ENCODE data around the gene HIBADH. TPM values are rescaled to one million over a fixed set of nuclear protein-coding genes. Genes with fewer than 3 reads are reported as not detected.

HIBADH gene
- total and polyA plus RNA-seq, 10 of the 15 experiments (the other 5 are each of a cell fraction or from before 2014, with no cell fraction given) = 8.7 to 36.1 (median 18.6) TPM

DNA sequence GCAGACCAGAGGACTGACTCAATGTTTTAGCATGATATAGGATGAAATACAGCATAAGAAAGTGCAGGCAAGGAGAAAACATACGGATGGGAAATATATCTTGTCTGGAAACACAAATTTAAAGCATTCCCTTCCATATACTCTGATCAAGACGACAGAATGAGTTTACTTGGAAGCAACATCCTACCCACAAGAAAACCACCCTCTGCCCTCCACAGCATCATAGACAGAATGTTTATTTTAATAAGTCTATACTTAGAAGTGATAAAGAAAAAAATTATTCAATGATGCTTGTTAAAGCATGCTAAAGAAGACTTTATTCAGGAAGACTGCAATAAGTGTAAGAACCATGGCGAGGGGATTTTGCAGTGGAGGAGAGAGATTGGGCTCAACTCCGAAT lies 32.4 kb upstream of the HIBADH start:
- Histone ChIP-seq H3K9me3 (replicated peaks; ENCODE audit: control insufficient read depth, insufficient read depth, low read length) (no peaks in the 10 kb centered on the region), H3K4me1 (ENCODE audit: control insufficient read depth, insufficient read depth, low read length) (no peaks in the 10 kb centered on the region), H4K20me1 (ENCODE audit: control insufficient read depth, insufficient read depth) (no peaks in the 10 kb centered on the region), H3K79me2 (ENCODE audit: control insufficient read depth, insufficient read depth, low read length) (no peaks in the 10 kb centered on the region), H2AFZ (ENCODE audit: control insufficient read depth, low read depth, low read length) (no peak overlapping the region), H3K4me2 (ENCODE audit: control insufficient read depth, insufficient read depth) (no peak overlapping the region), H3K27ac (ENCODE audit: control insufficient read depth, insufficient read depth) (no peak overlapping the region), H3K9ac (ENCODE audit: control insufficient read depth, insufficient read depth, low read length) (no peak overlapping the region), H3K36me3 (ENCODE audit: control insufficient read depth in 2 of 2, insufficient read depth in 2 of 2, low read length in 1 of 2) (no peaks in the 10 kb centered on the region), H3K4me3 (no peak overlapping the region), H3K27me3 (replicated peaks in 1 of 2; ENCODE audit: control insufficient read depth in 2 of 2, insufficient read depth in 2 of 2, low read length in 1 of 2) (no peaks in the 10 kb centered on the region)
- in situ Hi-C loops (cut with MboI) = no loop called here
- ATAC-seq (no peak), DNase-seq (ENCODE audit: low read depth, low spot score) (no peak), FAIRE-seq (no peak)
- no peak for TF ChIP-seq POU2F2 (IDR thresholded peaks at IDR 0.05; ENCODE audit: borderline replicate concordance, low read depth, low read length)
- TF ChIP-seq POLR2A (IDR thresholded peaks at IDR 0.05; ENCODE audit: low read depth, low read length) = no peak
- TF ChIP-seq, protein P1, sequence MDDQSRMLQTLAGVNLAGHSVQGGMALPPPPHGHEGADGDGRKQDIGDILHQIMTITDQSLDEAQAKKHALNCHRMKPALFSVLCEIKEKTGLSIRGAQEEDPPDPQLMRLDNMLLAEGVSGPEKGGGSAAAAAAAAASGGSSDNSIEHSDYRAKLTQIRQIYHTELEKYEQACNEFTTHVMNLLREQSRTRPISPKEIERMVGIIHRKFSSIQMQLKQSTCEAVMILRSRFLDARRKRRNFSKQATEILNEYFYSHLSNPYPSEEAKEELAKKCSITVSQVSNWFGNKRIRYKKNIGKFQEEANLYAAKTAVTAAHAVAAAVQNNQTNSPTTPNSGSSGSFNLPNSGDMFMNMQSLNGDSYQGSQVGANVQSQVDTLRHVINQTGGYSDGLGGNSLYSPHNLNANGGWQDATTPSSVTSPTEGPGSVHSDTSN (IDR thresholded peaks at IDR 0.05; ENCODE audit: insufficient replicate concordance, low read depth, low read length) = no peak
- no peak for TF ChIP-seq NFYA (IDR thresholded peaks at IDR 0.05; ENCODE audit: borderline replicate concordance, low read depth, low read length)
- no peak for TF ChIP-seq SRF (IDR thresholded peaks at IDR 0.05; ENCODE audit: low read depth in 2 of 2, low read length in 2 of 2)
- TF ChIP-seq, protein P2, sequence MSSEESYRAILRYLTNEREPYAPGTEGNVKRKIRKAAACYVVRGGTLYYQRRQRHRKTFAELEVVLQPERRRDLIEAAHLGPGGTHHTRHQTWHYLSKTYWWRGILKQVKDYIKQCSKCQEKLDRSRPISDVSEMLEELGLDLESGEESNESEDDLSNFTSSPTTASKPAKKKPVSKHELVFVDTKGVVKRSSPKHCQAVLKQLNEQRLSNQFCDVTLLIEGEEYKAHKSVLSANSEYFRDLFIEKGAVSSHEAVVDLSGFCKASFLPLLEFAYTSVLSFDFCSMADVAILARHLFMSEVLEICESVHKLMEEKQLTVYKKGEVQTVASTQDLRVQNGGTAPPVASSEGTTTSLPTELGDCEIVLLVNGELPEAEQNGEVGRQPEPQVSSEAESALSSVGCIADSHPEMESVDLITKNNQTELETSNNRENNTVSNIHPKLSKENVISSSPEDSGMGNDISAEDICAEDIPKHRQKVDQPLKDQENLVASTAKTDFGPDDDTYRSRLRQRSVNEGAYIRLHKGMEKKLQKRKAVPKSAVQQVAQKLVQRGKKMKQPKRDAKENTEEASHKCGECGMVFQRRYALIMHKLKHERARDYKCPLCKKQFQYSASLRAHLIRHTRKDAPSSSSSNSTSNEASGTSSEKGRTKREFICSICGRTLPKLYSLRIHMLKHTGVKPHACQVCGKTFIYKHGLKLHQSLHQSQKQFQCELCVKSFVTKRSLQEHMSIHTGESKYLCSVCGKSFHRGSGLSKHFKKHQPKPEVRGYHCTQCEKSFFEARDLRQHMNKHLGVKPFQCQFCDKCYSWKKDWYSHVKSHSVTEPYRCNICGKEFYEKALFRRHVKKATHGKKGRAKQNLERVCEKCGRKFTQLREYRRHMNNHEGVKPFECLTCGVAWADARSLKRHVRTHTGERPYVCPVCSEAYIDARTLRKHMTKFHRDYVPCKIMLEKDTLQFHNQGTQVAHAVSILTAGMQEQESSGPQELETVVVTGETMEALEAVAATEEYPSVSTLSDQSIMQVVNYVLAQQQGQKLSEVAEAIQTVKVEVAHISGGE (CRISPR knock-in tag; IDR thresholded peaks at IDR 0.05) = no peak
- TF ChIP-seq TAF1 (IDR thresholded peaks at IDR 0.05; ENCODE audit: borderline replicate concordance, low read depth, low read length) = no peak
- no peak for TF ChIP-seq RCOR1 (conservative IDR thresholded peaks at IDR 0.05; ENCODE audit: low read depth, low read length)
- no peak for TF ChIP-seq YY1 (IDR thresholded peaks at IDR 0.05; ENCODE audit: low read depth, low read length)
- TF ChIP-seq ZNF24 (IDR thresholded peaks at IDR 0.05) = no peak
- TF ChIP-seq SMC3 (IDR thresholded peaks at IDR 0.05; ENCODE audit: borderline replicate concordance, low read length) = no peak
- no peak for TF ChIP-seq SREBF1 (IDR thresholded peaks at IDR 0.05; ENCODE audit: low read length)
- TF ChIP-seq ASH2L (IDR thresholded peaks at IDR 0.05; ENCODE audit: borderline replicate concordance, low read depth) = no peak
- no peak for TF ChIP-seq PML (IDR thresholded peaks at IDR 0.05; ENCODE audit: low read length)
- TF ChIP-seq MXI1 (IDR thresholded peaks at IDR 0.05; ENCODE audit: low read depth, low read length) = no peak
- ChIA-PET CTCF (interaction anchor here (1.6 kb wide), 1 partner anchor 80 kb away, joined by 7 read pairs; no protein-coding TSS in a partner anchor), SMC1A (ENCODE audit: uncharacterized antibody, unreplicated experiment) (interaction anchor here (1.3 kb wide), 1 partner anchor 80 kb away, joined by 5 read pairs; no protein-coding TSS in a partner anchor), RAD21 (ENCODE audit: unreplicated experiment) (no interaction called here), POLR2A (no interaction called here)
- intact Hi-C loops (cut with micrococcal nuclease; ENCODE audit: unreplicated experiment) = no loop called here
- WGBS (ENCODE audit: insufficient coverage, insufficient replicate concordance, low lambda C conversion rate, missing lambda C conversion rate) = 53% methylated on average over 4 of the region's 4 CpGs
- BruUV-seq (replicated peaks) = no TSS peak
